NCI-H2107 treated with DMSO at 0.1 percent for 48 hours (cell line): ENCODE results near the gene LRRC74B.

Source experiments
- DNase-seq: peaks from one replicate; lab custom pipeline; 2025; ENCODE audit not compliant: unreplicated experiment; lab: John Stamatoyannopoulos, UW

The LRRC74B gene

GRCh38 chr22:21101877-21102638, 56.3 kb downstream of the LRRC74B start:
- DNase-seq: no peak

DNA sequence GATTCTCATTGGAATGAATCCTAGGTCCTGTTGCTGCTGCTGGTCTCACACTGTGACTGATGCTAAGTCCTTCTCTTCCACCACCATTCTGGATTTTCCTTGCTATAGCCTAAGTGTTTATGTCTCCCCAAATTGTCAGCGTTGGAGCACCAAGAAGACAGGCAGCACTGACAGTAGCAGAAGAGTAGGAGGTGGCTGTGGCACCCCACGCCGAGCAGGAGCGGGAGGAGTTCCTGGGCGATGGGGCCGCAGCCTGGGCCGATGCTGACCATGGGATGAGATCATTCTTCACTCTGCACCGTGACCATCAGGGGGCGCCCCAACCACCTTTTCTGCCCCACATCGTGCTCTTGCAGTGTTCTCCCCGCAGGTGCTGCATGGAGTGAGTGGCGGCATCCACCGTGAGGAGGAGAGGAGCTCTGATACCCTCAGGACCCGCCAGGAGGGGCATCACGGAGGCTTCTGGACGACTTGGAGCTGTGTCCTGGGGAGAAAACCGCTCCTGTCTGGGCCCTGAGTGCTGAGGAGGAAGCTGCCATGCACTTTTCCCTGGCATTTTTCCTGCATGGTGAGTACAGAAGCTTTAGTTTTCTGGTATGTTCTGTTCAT, 57.0 kb downstream of the LRRC74B start:
- DNase-seq: peak; percentile 14

- no peak for DNase-seq
These were observed 57.9 kb downstream of the LRRC74B start for GRCh38 chr22:21103633-21104032.

GRCh38 chr22:21104126-21104691, 58.5 kb downstream of the LRRC74B start:
- DNase-seq: no peak

GRCh38 chr22:21105294-21105693, 59.5 kb downstream of the LRRC74B start:
- DNase-seq: no peak

GRCh38 chr22:21106000-21106399, 60.3 kb downstream of the LRRC74B start:
- DNase-seq: no peak

- DNase-seq: no peak
These were observed 62.8 kb downstream of the LRRC74B start for GRCh38 chr22:21108379-21109115.
